Measurements from ENCODE around the gene OSBPL2.

OSBPL2 gene

DNA sequence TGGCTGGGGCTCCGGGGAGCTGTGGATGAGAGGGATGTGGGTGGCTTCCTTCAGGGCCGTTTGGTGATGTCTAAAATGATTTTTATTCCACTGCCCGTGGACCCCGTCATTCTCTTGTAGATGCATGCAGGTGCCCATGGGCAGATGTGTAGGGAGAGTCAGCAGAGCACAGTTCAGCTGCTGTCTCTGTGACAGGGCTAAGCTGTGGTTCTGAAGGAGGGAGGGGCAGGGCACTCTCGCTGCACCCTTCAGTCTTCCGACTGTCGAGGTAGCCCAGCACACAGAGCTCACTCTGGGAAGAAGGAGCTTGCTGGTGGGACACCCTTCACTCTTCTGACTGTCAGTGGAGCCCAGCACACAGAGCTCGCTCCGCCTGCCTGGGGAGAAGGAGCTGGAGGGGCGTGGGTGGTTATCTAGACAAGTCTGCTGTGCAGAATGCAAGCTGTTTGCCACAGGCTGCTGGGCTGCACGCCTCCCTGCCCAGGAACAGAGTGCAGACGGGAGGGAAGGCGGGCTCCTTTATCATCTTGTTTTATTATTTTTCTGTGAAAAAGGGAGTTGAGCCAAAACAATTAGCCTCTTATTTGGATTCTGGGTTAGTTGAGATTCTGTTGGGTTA lies 36.1 kb downstream of the OSBPL2 start:
- no peaks in the 10 kb centered on the region for H3K27me3 ChIP-seq (ENCODE audit: control insufficient read depth in 1 of 2, insufficient read depth in 2 of 2, low read length in 2 of 2)
- no peaks in the 10 kb centered on the region for H3K4me1 ChIP-seq (ENCODE audit: control insufficient read depth, insufficient read depth, low read length)
- H3K27ac ChIP-seq (ENCODE audit: low read length), result no peak overlapping the region
- H3K36me3 ChIP-seq (ENCODE audit: control insufficient read depth in 2 of 2, insufficient read depth in 2 of 2, low read length in 2 of 2), result peaks cover 30 to 35% of the 10 kb centered on the region in 2 donors
- H3K4me3 ChIP-seq (ENCODE audit: low read length in 2 of 2), result no peak overlapping the region
- no peaks in the 10 kb centered on the region for H3K9me3 ChIP-seq (ENCODE audit: control insufficient read depth in 2 of 2, low read length in 2 of 2)
- H3K9ac ChIP-seq (ENCODE audit: low read length in 2 of 2), result no peak overlapping the region

DNA sequence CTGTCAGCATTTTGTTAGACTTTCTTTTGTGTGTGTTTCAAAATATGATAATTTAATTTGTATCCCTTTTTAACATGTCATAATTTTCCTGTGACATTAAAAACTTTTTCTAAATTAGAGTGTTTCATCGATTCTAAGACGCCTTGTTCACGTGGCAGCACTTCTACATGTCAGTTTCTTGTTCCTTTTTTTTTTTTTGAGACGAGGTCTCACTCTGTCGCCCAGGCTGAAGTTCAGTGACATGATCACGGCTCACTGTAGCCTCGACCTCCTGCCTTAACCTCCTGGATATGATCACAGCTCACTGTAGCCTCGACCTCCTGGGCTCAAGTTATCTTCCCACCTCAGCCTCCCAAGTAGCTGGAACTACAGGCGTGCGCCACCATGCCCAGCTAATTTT lies 36.9 kb downstream of the OSBPL2 start:
- H3K36me3 ChIP-seq (ENCODE audit: control insufficient read depth in 2 of 2, insufficient read depth in 2 of 2, low read length in 2 of 2), result peaks cover 37 to 43% of the 10 kb centered on the region in 2 donors
- H3K4me1 ChIP-seq (ENCODE audit: control insufficient read depth, insufficient read depth, low read length), result no peaks in the 10 kb centered on the region
- H3K9ac ChIP-seq (ENCODE audit: low read length in 2 of 2), result no peak overlapping the region
- no peaks in the 10 kb centered on the region for H3K9me3 ChIP-seq (ENCODE audit: control insufficient read depth in 2 of 2, low read length in 2 of 2)
- no peaks in the 10 kb centered on the region for H3K27me3 ChIP-seq (ENCODE audit: control insufficient read depth in 1 of 2, insufficient read depth in 2 of 2, low read length in 2 of 2)
- no peak overlapping the region for H3K4me3 ChIP-seq (ENCODE audit: low read length in 2 of 2)
- no peak overlapping the region for H3K27ac ChIP-seq (ENCODE audit: low read length)

DNA sequence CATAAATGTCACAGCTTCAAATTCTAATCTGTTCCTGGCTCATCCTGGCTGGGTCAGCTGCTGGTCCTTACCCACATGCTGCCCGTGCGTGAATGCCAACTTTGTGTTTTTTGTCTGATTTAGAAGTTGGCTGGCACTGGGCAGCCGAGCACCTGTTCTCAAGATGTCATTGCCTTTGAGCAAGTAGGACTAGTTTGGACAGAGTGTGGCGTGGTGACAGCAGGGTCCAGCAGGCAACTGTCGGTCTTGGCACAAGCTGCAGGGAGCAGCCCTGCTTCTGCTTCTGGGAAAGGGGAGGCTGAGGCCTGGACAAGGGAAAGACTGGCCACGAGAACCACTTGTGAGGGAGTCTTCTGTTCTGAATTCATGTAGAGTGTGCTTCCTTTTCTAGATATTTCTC lies 38.1 kb downstream of the OSBPL2 start:
- Histone ChIP-seq H3K36me3 (ENCODE audit: control insufficient read depth in 2 of 2, insufficient read depth in 2 of 2, low read length in 2 of 2) (peaks cover 47 to 53% of the 10 kb centered on the region in 2 donors), H3K27me3 (ENCODE audit: control insufficient read depth in 1 of 2, insufficient read depth in 2 of 2, low read length in 2 of 2) (no peaks in the 10 kb centered on the region), H3K4me3 (ENCODE audit: low read length in 2 of 2) (no peak overlapping the region), H3K4me1 (ENCODE audit: control insufficient read depth, insufficient read depth, low read length) (no peaks in the 10 kb centered on the region), H3K9ac (ENCODE audit: low read length in 2 of 2) (no peak overlapping the region), H3K27ac (ENCODE audit: low read length) (no peak overlapping the region), H3K9me3 (ENCODE audit: control insufficient read depth in 2 of 2, low read length in 2 of 2) (no peaks in the 10 kb centered on the region)

GRCh38 chr20:62277253-62277652 lies 38.9 kb downstream of the OSBPL2 start:
- Histone ChIP-seq H3K36me3 (ENCODE audit: control insufficient read depth in 2 of 2, insufficient read depth in 2 of 2, low read length in 2 of 2) (peaks cover 51 to 55% of the 10 kb centered on the region in 2 donors), H3K9ac (ENCODE audit: low read length in 2 of 2) (no peak overlapping the region), H3K4me3 (ENCODE audit: low read length in 2 of 2) (no peak overlapping the region), H3K27me3 (ENCODE audit: control insufficient read depth in 1 of 2, insufficient read depth in 2 of 2, low read length in 2 of 2) (no peaks in the 10 kb centered on the region), H3K4me1 (ENCODE audit: control insufficient read depth, insufficient read depth, low read length) (no peaks in the 10 kb centered on the region), H3K27ac (ENCODE audit: low read length) (no peak overlapping the region), H3K9me3 (ENCODE audit: control insufficient read depth in 2 of 2, low read length in 2 of 2) (no peaks in the 10 kb centered on the region)

GRCh38 chr20:62280303-62280702 lies 42.0 kb downstream of the OSBPL2 start:
- Histone ChIP-seq H3K4me1 (ENCODE audit: control insufficient read depth, insufficient read depth, low read length) (no peaks in the 10 kb centered on the region), H3K9me3 (ENCODE audit: control insufficient read depth in 2 of 2, low read length in 2 of 2) (no peaks in the 10 kb centered on the region), H3K27ac (ENCODE audit: low read length) (no peak overlapping the region), H3K4me3 (ENCODE audit: low read length in 2 of 2) (no peak overlapping the region), H3K9ac (ENCODE audit: low read length in 2 of 2) (no peak overlapping the region), H3K36me3 (ENCODE audit: control insufficient read depth in 2 of 2, insufficient read depth in 2 of 2, low read length in 2 of 2) (peaks cover 48 to 50% of the 10 kb centered on the region in 2 donors), H3K27me3 (ENCODE audit: control insufficient read depth in 1 of 2, insufficient read depth in 2 of 2, low read length in 2 of 2) (no peaks in the 10 kb centered on the region)

DNA sequence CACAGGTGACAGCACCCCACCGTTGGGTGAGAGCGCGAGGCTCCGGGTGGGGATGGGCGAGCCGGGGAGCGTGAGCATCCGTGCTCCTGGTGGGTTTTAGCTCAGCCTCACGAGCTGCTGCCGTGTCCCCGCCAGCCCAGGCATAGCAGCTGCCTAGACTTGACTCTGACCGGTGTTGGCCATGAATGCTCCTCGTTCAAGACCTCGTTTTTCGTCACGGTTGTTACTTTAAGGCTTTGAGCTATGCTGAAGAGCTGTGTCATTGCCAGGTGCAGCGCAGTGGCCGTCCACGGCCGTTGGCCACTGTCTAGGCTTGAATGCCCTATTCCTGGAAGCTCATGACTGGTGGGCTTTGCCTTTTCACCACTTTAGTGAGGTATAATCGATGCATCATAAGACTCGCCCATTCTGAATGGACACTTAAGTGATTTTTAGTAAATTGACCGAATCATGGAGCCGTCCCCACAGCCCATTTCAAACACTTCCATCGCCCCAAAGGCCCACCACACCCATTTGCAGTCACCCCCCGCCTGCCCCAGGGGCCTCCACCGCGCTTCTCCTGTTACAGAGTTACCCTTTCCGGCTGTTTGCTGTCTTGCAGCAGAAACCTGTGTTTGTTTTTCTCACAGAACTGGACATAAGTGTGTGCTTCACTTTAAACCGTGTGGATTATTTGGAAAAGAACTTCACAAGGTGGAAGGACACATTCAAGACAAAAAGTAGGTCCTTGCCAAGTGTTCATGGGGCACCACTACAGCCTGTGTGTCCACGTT lies 43.0 kb downstream of the OSBPL2 start:
- H3K4me1 ChIP-seq (ENCODE audit: control insufficient read depth, insufficient read depth, low read length), result no peaks in the 10 kb centered on the region

DNA sequence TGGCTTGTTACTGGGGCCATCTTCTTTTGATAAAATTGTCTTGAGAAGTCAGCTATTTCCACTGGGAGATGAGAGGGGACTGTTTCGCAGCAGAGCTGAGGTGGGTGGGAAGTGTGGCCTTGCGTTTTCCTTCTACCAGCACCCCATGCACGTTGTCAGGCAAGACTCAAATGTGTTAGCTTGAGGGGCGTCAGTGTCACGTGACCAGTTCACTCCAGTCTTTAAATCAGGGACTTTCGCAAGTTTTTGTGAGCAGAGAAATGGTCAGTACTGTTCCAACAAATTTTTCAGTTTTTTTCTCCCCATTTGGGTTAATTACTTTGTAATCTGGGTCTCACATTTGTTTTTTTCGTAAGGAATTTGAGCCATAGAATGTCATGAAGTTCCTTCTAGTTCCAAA lies 43.8 kb downstream of the OSBPL2 start:
- H3K27me3 ChIP-seq (ENCODE audit: control insufficient read depth in 1 of 2, insufficient read depth in 2 of 2, low read length in 2 of 2), result no peaks in the 10 kb centered on the region
- no peak overlapping the region for H3K9ac ChIP-seq (ENCODE audit: low read length in 2 of 2)
- H3K4me1 ChIP-seq (ENCODE audit: control insufficient read depth, insufficient read depth, low read length), result no peaks in the 10 kb centered on the region
- no peaks in the 10 kb centered on the region for H3K9me3 ChIP-seq (ENCODE audit: control insufficient read depth in 2 of 2, low read length in 2 of 2)
- H3K27ac ChIP-seq (ENCODE audit: low read length), result no peak overlapping the region
- H3K4me3 ChIP-seq (ENCODE audit: low read length in 2 of 2), result no peak overlapping the region
- peaks cover 49 to 60% of the 10 kb centered on the region in 2 donors for H3K36me3 ChIP-seq (ENCODE audit: control insufficient read depth in 2 of 2, insufficient read depth in 2 of 2, low read length in 2 of 2)

More for the DNA sequence above, 43.0 kb downstream of the OSBPL2 start:
- H3K9ac ChIP-seq (ENCODE audit: low read length in 2 of 2), result no peak overlapping the region
- no peak overlapping the region for H3K4me3 ChIP-seq (ENCODE audit: low read length in 2 of 2)
- no peaks in the 10 kb centered on the region for H3K27me3 ChIP-seq (ENCODE audit: control insufficient read depth in 1 of 2, insufficient read depth in 2 of 2, low read length in 2 of 2)
- peaks cover 49 to 54% of the 10 kb centered on the region in 2 donors for H3K36me3 ChIP-seq (ENCODE audit: control insufficient read depth in 2 of 2, insufficient read depth in 2 of 2, low read length in 2 of 2)
- H3K27ac ChIP-seq (ENCODE audit: low read length), result no peak overlapping the region
- no peaks in the 10 kb centered on the region for H3K9me3 ChIP-seq (ENCODE audit: control insufficient read depth in 2 of 2, low read length in 2 of 2)

DNA sequence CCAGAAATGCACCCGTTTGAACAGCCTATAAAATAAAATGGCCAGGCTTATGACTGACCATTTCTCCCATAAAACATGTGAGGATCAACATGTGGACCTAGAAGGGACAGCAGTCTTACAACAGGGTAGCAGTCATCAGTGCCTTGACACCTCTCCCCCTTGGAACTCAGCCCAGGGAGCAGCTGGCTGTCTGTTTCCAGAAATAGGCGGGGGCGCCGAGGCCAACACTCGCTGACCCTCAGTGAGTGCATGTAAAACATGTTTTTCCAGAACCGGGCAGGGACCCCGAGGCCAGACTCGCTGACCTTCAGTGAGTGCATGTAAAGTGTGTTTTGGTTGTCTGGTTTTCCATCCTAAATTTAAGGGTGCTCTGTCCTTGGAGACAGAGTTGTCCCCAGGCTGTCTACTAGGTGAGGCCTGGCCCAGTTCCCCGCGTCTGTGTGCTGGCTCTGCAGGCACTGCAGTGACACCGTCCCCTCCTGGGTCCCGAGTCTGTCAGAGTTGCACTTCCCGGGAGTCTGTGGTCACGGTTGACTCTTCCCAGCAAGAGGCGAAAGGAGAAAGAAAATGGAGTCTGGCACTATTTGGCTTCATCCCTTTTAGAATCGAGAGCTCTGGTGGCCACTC lies 44.7 kb downstream of the OSBPL2 start:
- Histone ChIP-seq H3K4me3 (ENCODE audit: low read length in 2 of 2) (no peak overlapping the region), H3K4me1 (ENCODE audit: control insufficient read depth, insufficient read depth, low read length) (no peaks in the 10 kb centered on the region), H3K9me3 (ENCODE audit: control insufficient read depth in 2 of 2, low read length in 2 of 2) (no peaks in the 10 kb centered on the region), H3K27ac (ENCODE audit: low read length) (no peak overlapping the region), H3K9ac (ENCODE audit: low read length in 2 of 2) (no peak overlapping the region), H3K36me3 (ENCODE audit: control insufficient read depth in 2 of 2, insufficient read depth in 2 of 2, low read length in 2 of 2) (peaks cover 49 to 57% of the 10 kb centered on the region in 2 donors), H3K27me3 (ENCODE audit: control insufficient read depth in 1 of 2, insufficient read depth in 2 of 2, low read length in 2 of 2) (no peaks in the 10 kb centered on the region)

DNA sequence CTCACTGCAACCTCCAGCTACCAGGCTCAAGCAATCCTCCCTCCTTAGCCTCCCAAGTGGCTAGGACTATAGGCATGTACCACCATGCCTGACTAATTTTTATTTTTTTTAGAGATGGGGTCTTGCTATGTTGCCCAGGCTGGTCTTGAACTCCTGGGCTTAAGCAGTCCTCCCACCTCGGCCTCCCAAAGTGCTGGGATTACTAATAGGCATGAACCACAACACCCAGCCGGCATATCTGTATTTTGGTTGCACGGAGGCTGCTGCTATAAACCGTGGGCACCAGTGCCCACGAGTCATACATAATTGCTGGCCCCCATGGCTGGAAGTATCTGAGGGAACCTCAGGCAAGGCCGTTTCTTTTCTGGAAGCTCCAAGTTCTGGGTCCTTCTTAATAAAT lies 46.1 kb downstream of the OSBPL2 start:
- no peaks in the 10 kb centered on the region for H3K27me3 ChIP-seq (ENCODE audit: control insufficient read depth in 1 of 2, insufficient read depth in 2 of 2, low read length in 2 of 2)
- no peak overlapping the region for H3K9ac ChIP-seq (ENCODE audit: low read length in 2 of 2)
- no peak overlapping the region for H3K4me3 ChIP-seq (ENCODE audit: low read length in 2 of 2)
- H3K36me3 ChIP-seq (ENCODE audit: control insufficient read depth in 2 of 2, insufficient read depth in 2 of 2, low read length in 2 of 2), result peaks cover 44 to 57% of the 10 kb centered on the region in 2 donors
- no peaks in the 10 kb centered on the region for H3K9me3 ChIP-seq (ENCODE audit: control insufficient read depth in 2 of 2, low read length in 2 of 2)
- H3K4me1 ChIP-seq (ENCODE audit: control insufficient read depth, insufficient read depth, low read length), result no peaks in the 10 kb centered on the region
- H3K27ac ChIP-seq (ENCODE audit: low read length), result no peak overlapping the region

GRCh38 chr20:62285151-62285550 lies 46.8 kb downstream of the OSBPL2 start:
- Histone ChIP-seq H3K9me3 (ENCODE audit: control insufficient read depth in 2 of 2, low read length in 2 of 2) (no peaks in the 10 kb centered on the region), H3K4me3 (ENCODE audit: low read length in 2 of 2) (no peak overlapping the region), H3K27me3 (ENCODE audit: control insufficient read depth in 1 of 2, insufficient read depth in 2 of 2, low read length in 2 of 2) (no peaks in the 10 kb centered on the region), H3K36me3 (ENCODE audit: control insufficient read depth in 2 of 2, insufficient read depth in 2 of 2, low read length in 2 of 2) (peaks cover 37 to 54% of the 10 kb centered on the region in 2 donors), H3K4me1 (ENCODE audit: control insufficient read depth, insufficient read depth, low read length) (no peaks in the 10 kb centered on the region), H3K27ac (ENCODE audit: low read length) (no peak overlapping the region), H3K9ac (ENCODE audit: low read length in 2 of 2) (no peak overlapping the region)

DNA sequence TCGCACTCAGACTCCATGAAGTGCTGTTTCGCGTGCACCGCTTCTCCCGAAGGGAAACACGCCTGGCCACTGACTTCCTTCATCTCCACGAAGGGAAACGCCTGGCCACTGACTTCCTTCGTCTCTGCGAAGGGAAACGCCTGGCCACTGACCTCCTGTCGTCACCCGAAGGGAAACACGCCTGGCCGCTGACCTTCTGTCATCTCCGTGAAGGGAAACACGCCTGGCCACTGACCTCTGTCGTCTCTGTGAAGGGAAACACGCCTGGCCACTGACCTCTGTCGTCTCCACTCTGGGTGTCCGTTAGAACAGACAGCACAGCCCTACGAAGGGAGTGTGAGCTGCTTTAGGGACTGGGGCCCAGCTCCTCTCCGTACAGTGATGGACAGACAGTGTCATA lies 47.4 kb downstream of the OSBPL2 start:
- Histone ChIP-seq H3K9ac (ENCODE audit: low read length in 2 of 2) (no peak overlapping the region), H3K4me1 (ENCODE audit: control insufficient read depth, insufficient read depth, low read length) (no peaks in the 10 kb centered on the region), H3K27ac (ENCODE audit: low read length) (no peak overlapping the region), H3K36me3 (ENCODE audit: control insufficient read depth in 2 of 2, insufficient read depth in 2 of 2, low read length in 2 of 2) (peaks cover 34 to 48% of the 10 kb centered on the region in 2 donors), H3K9me3 (ENCODE audit: control insufficient read depth in 2 of 2, low read length in 2 of 2) (no peaks in the 10 kb centered on the region), H3K27me3 (ENCODE audit: control insufficient read depth in 1 of 2, insufficient read depth in 2 of 2, low read length in 2 of 2) (no peaks in the 10 kb centered on the region), H3K4me3 (ENCODE audit: low read length in 2 of 2) (no peak overlapping the region)

All from stomach smooth muscle (tissue), 2 donors.